OCI-LY3 (cell line): ENCODE results near the gene FGF2.

Source experiments
- H2AFZ ChIP-seq: fragments of 200-600, 300-600 bp; shearing (Covaris generic); 2 replicates; pipeline ENCODE4 v1.6.0; 2014; ENCODE audit warnings: antibody characterized with exemption, low read depth, low read length
- H3K27ac ChIP-seq: fragments of 200-600, 300-600 bp; sonication (generic); 2 replicates; pipeline ENCODE4 v1.5.1; 2014; ENCODE audit warnings: mild to moderate bottlenecking, low read length, moderate library complexity, mixed read lengths
- H3K27me3 ChIP-seq: fragments of 200-600, 300-600 bp; sonication (generic); 2 replicates; pipeline ENCODE4 v1.6.1; 2014; ENCODE audit warnings: low read depth, low read length, mixed read lengths
- H3K36me3 ChIP-seq: fragments of 200-600, 300-600 bp; sonication (generic); replicated peaks from 2 replicates; pipeline ENCODE3; 2014; ENCODE audit warnings: low read depth, low read length, mixed read lengths
- H3K4me1 ChIP-seq: fragments of 300-600, 200-600 bp; sonication (generic); 2 replicates; pipeline ENCODE4 v1.6.1; 2014; ENCODE audit warnings: low read length, mixed read lengths
- H3K4me2 ChIP-seq: fragments of 200-600, 300-600 bp; sonication (generic); 2 replicates; pipeline ENCODE4 v1.6.1; 2014; ENCODE audit warnings: low read length, mixed read lengths
- H3K4me3 ChIP-seq: fragments of 300-600, 200-600 bp; sonication (generic); 2 replicates; pipeline ENCODE4 v1.5.1; 2014; ENCODE audit warnings: antibody characterized with exemption, mild to moderate bottlenecking, low read length, moderate library complexity
- H3K79me2 ChIP-seq: fragments of 300-600, 200-600 bp; shearing (Covaris generic); 2 replicates; pipeline ENCODE4 v1.6.1; 2014; ENCODE audit warnings: mild to moderate bottlenecking, low read length, mixed read lengths
- H3K9ac ChIP-seq: fragments of 300-600, 200-600 bp; shearing (Covaris generic); 2 replicates; pipeline ENCODE4 v1.6.0; 2014; ENCODE audit warnings: mild to moderate bottlenecking, low read length, moderate library complexity
- H3K9me3 ChIP-seq: fragments of 200-600, 300-600 bp; shearing (Covaris generic); 2 replicates; pipeline ENCODE4 v1.6.1; 2014; ENCODE audit warnings: low read length, mixed read lengths; ENCODE audit not compliant: insufficient read depth
- H4K20me1 ChIP-seq: fragments of 200-600, 300-600 bp; sonication (generic); 2 replicates; pipeline ENCODE4 v1.6.1; 2016; ENCODE audit warnings: low read length, mixed read lengths; ENCODE audit not compliant: insufficient read depth
- EZH2phosphoT487 ChIP-seq: fragments of 200-600 bp; shearing (Covaris generic); IDR thresholded peaks from 2 replicates; pipeline ENCODE4 v1.6.1; 2018; ENCODE audit warnings: antibody characterized with exemption, mixed run types, low read depth
- TF ChIP-seq, protein P1 (sequence below): fragments of 200-600, 300-600 bp; sonication (generic); IDR thresholded peaks from 2 replicates; pipeline ENCODE4 v1.5.1; 2014; ENCODE audit warnings: antibody characterized with exemption, low read length, low read depth

The FGF2 gene

GRCh38 chr4:122822466-122822865 is 4.2 kb upstream of the FGF2 start:
- no peak overlapping the region for H3K27ac ChIP-seq

GRCh38 chr4:122823476-122823875 is 3.2 kb upstream of the FGF2 start:
- Histone ChIP-seq H3K4me3 (no peak overlapping the region), H3K9ac (no peak overlapping the region), H3K27ac (no peak overlapping the region), H3K79me2 (peaks cover 13% of the 10 kb centered on the region), H3K27me3 (no peaks in the 10 kb centered on the region; the same call in 1 of the 2 replicates), H3K4me1 (peaks cover 7% of the 10 kb centered on the region), H2AFZ (no peak overlapping the region), H4K20me1 (no peaks in the 10 kb centered on the region), H3K4me2 (no peak overlapping the region), H3K9me3 (no peaks in the 10 kb centered on the region), H3K36me3 (no peaks in the 10 kb centered on the region)
- TF ChIP-seq, protein P1, sequence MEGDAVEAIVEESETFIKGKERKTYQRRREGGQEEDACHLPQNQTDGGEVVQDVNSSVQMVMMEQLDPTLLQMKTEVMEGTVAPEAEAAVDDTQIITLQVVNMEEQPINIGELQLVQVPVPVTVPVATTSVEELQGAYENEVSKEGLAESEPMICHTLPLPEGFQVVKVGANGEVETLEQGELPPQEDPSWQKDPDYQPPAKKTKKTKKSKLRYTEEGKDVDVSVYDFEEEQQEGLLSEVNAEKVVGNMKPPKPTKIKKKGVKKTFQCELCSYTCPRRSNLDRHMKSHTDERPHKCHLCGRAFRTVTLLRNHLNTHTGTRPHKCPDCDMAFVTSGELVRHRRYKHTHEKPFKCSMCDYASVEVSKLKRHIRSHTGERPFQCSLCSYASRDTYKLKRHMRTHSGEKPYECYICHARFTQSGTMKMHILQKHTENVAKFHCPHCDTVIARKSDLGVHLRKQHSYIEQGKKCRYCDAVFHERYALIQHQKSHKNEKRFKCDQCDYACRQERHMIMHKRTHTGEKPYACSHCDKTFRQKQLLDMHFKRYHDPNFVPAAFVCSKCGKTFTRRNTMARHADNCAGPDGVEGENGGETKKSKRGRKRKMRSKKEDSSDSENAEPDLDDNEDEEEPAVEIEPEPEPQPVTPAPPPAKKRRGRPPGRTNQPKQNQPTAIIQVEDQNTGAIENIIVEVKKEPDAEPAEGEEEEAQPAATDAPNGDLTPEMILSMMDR: no peak
- TF ChIP-seq EZH2phosphoT487: no peak

More at GRCh38 chr4:122822466-122822865, 4.2 kb upstream of the FGF2 start:
- H3K4me3 ChIP-seq: no peak overlapping the region
- TF ChIP-seq, protein P1: no peak
- TF ChIP-seq EZH2phosphoT487: no peak
- H3K9me3 ChIP-seq: no peaks in the 10 kb centered on the region
- no peaks in the 10 kb centered on the region for H3K36me3 ChIP-seq
- H3K4me1 ChIP-seq: peaks cover 4% of the 10 kb centered on the region
- H3K79me2 ChIP-seq: peaks cover 4% of the 10 kb centered on the region; the same call in 1 of the 2 replicates
- no peaks in the 10 kb centered on the region for H4K20me1 ChIP-seq
- H3K4me2 ChIP-seq: no peak overlapping the region
- no peak overlapping the region for H3K9ac ChIP-seq
- no peak overlapping the region for H2AFZ ChIP-seq
- H3K27me3 ChIP-seq: no peaks in the 10 kb centered on the region; the same call in 1 of the 2 replicates

- no peak for TF ChIP-seq EZH2phosphoT487
- TF ChIP-seq, protein P1: no peak
- Histone ChIP-seq H3K79me2 (peaks cover 22% of the 10 kb centered on the region), H3K4me1 (peaks cover 16% of the 10 kb centered on the region), H3K4me3 (no peak overlapping the region), H3K9ac (no peak overlapping the region), H3K27ac (no peak overlapping the region), H3K27me3 (no peaks in the 10 kb centered on the region; the same call in 1 of the 2 replicates), H4K20me1 (no peaks in the 10 kb centered on the region), H3K9me3 (no peaks in the 10 kb centered on the region), H2AFZ (no peak overlapping the region), H3K36me3 (peaks cover under 1% of the 10 kb centered on the region), H3K4me2 (peak overlapping the region; percentile 4; the same call in 1 of the 2 replicates)
Measured at GRCh38 chr4:122824616-122825015, 2.0 kb upstream of the FGF2 start.

GRCh38 chr4:122826079-122826527 is 528 bp upstream of the FGF2 start:
- no peaks in the 10 kb centered on the region for H3K9me3 ChIP-seq
- TF ChIP-seq EZH2phosphoT487: no peak
- TF ChIP-seq, protein P1: no peak
- H3K4me2 ChIP-seq: peak overlapping the region; percentile 71
- H4K20me1 ChIP-seq: no peaks in the 10 kb centered on the region
- peaks cover 35% of the 10 kb centered on the region for H3K79me2 ChIP-seq
- H3K27me3 ChIP-seq: no peaks in the 10 kb centered on the region
- H3K36me3 ChIP-seq: peaks cover 6% of the 10 kb centered on the region
- peaks cover 16% of the 10 kb centered on the region for H3K4me1 ChIP-seq
- H3K4me3 ChIP-seq: peak overlapping the region; percentile 81
- peak overlapping the region; percentile 85 for H3K9ac ChIP-seq
- peak overlapping the region; percentile 58 for H2AFZ ChIP-seq
- no peak overlapping the region; the same call in 1 of the 2 replicates for H3K27ac ChIP-seq
